Progenitor cell of endocrine pancreas (in vitro differentiated cells): Measurements from ENCODE around the gene STRIP1. TPM values are rescaled to one million over a fixed set of nuclear protein-coding genes. Genes with fewer than 3 reads are reported as not detected.

ENCODE experiments used
- DNase-seq: peaks from one replicate; pipeline ENCODE4 v3.0.0; 2021; ENCODE audit warnings: low spot score; ENCODE audit not compliant: unreplicated experiment
- H3K27ac Mint-ChIP-seq: 2 replicates; pipeline ENCODE4 v1.8.0; 2021; ENCODE audit warnings: mild to moderate bottlenecking, moderate library complexity, mixed read lengths
- H3K27me3 Mint-ChIP-seq: 2 replicates; pipeline ENCODE4 v1.8.0; 2021; ENCODE audit warnings: mixed read lengths
- H3K36me3 Mint-ChIP-seq: 2 replicates; pipeline ENCODE4 v1.8.0; 2022; ENCODE audit warnings: mixed read lengths; ENCODE audit not compliant: insufficient read depth
- H3K4me1 Mint-ChIP-seq: 2 replicates; pipeline ENCODE4 v1.8.0; 2021; ENCODE audit warnings: low read depth, mixed read lengths
- H3K4me3 Mint-ChIP-seq: 2 replicates; pipeline ENCODE4 v1.8.0; 2021; ENCODE audit warnings: low read depth, mild to moderate bottlenecking, moderate library complexity, mixed read lengths
- H3K9me3 Mint-ChIP-seq: 2 replicates; pipeline ENCODE4 v1.8.0; 2021; ENCODE audit warnings: low read depth, mixed read lengths
- CTCF ChIP-seq: fragments of 200-600 bp; sonication (generic); IDR thresholded peaks from one replicate; pipeline ENCODE4 v1.5.0; 2021; ENCODE audit warnings: antibody characterized with exemption, mild to moderate bottlenecking; ENCODE audit not compliant: unreplicated experiment
- total RNA-seq: library from RNA; stranded (reverse); gene quantifications from 2 replicates; pipeline ENCODE4 v1.2.1, GENCODE V29; 2021

Gene STRIP1
- total RNA-seq, 1 donor from 2014 or later: 79.1 TPM

DNA sequence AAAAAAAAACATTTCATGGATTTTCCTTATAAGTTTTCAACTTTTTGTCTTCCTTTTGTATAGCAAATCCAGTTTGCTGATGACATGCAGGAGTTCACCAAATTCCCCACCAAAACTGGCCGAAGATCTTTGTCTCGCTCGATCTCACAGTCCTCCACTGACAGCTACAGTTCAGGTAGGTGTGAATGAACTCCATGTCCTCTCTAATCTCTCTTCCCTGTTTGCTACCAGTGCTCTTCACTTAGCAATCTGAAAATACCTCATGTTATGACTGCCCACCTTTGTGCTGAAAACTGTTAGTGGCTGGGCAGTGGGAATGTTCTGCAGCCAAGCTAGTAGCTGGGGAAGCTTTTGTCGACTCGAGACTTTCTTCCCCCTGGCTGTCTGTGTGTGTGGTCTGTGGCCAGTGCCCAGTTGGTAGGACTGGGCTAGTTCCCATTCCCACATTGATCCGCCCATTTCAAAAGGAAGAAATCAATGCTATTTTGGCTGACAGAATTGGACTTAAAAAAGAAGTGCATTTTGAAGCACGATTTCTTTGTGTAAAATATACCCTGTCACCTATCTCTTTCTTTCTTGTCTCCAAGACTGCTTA, 25.4 kb upstream of the STRIP1 start:
- H3K4me1 Mint-ChIP-seq: peaks cover 41% of the 10 kb centered on the region
- peaks cover 15% of the 10 kb centered on the region for H3K36me3 Mint-ChIP-seq
- H3K4me3 Mint-ChIP-seq: no peak overlapping the region
- peak overlapping the region; percentile 60 for H3K27ac Mint-ChIP-seq
- no peak for DNase-seq
- H3K9me3 Mint-ChIP-seq: no peaks in the 10 kb centered on the region
- TF ChIP-seq CTCF: no peak
- H3K27me3 Mint-ChIP-seq: no peaks in the 10 kb centered on the region

DNA sequence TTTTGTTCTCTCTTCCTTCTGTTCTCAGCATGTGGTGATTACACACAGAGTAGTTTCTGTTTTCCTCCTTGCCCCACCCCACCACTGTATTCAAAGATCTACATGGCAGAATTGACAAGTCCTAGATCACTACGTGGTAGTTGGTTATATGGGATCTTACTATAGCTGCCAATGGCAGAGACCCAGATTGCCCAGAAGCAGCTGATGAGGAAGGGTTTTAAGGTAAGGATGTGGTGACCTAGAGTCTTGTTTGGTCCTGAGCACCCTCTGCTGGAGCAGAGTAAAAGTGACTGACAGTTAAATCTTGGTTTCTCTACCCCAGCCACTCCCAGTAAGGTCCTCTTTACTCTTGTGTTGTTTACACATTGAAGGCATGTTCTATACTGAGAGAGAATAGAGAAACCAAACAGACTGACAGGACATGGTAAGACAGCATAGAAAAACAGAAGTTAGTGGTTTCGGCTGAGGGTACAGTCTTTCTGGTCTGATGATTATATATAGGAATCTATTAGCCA, 22.8 kb upstream of the STRIP1 start:
- Mint-ChIP-seq H3K4me3 (no peak overlapping the region), H3K27me3 (no peaks in the 10 kb centered on the region), H3K9me3 (no peaks in the 10 kb centered on the region), H3K36me3 (peaks cover 30% of the 10 kb centered on the region), H3K27ac (no peak overlapping the region), H3K4me1 (peaks cover 16% of the 10 kb centered on the region)
- peak; percentile 59 for TF ChIP-seq CTCF
- DNase-seq: no peak

- Mint-ChIP-seq H3K36me3 (peaks cover 30% of the 10 kb centered on the region), H3K27ac (peak overlapping the region; percentile 73), H3K4me1 (peaks cover 11% of the 10 kb centered on the region), H3K27me3 (no peaks in the 10 kb centered on the region), H3K4me3 (no peak overlapping the region), H3K9me3 (no peaks in the 10 kb centered on the region)
- no peak for DNase-seq
- TF ChIP-seq CTCF: no peak
Observed at GRCh38 chr1:110012100-110012780, 22.2 kb upstream of the STRIP1 start.

GRCh38 chr1:110017792-110018191, 16.6 kb upstream of the STRIP1 start:
- TF ChIP-seq CTCF: no peak
- H3K36me3 Mint-ChIP-seq: peaks cover 48% of the 10 kb centered on the region
- H3K9me3 Mint-ChIP-seq: no peaks in the 10 kb centered on the region
- no peak for DNase-seq
- no peaks in the 10 kb centered on the region for H3K4me1 Mint-ChIP-seq
- peak overlapping the region; percentile 67 for H3K27ac Mint-ChIP-seq
- H3K4me3 Mint-ChIP-seq: no peak overlapping the region
- no peaks in the 10 kb centered on the region for H3K27me3 Mint-ChIP-seq

DNA sequence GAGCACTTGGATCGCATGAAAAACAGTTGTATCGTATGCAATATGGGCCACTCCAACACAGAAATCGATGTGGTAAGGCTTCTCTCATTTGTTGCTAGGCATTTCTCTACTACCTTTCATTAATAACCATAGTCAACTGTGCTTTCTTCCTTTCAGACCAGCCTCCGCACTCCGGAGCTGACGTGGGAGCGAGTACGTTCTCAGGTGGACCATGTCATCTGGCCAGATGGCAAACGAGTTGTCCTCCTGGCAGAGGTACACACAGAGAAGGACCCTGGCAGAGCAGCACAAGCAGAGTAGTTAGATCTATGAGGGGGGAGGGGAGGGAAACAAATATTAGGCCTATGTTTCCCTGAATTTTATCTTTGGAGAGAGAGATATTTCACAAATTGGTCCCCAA, 16.0 kb upstream of the STRIP1 start:
- peak overlapping the region; percentile 87 for H3K27ac Mint-ChIP-seq
- peaks cover 49% of the 10 kb centered on the region for H3K36me3 Mint-ChIP-seq

More for the DNA sequence above, 16.0 kb upstream of the STRIP1 start:
- Mint-ChIP-seq H3K4me3 (no peak overlapping the region), H3K4me1 (no peaks in the 10 kb centered on the region), H3K9me3 (no peaks in the 10 kb centered on the region), H3K27me3 (no peaks in the 10 kb centered on the region)
- no peak for DNase-seq
- TF ChIP-seq CTCF: no peak
